Right atrium auricular region (tissue), 2 donors: Measurements from ENCODE around the gene SRRD. TPM values are rescaled to one million over a fixed set of nuclear protein-coding genes. Genes with fewer than 3 reads are reported as not detected.

Source experiments
- DNase-seq: peaks from one replicate; pipeline ENCODE4 v3.0.0-alpha.2; 2019; ENCODE audit warnings: low spot score
- H3K27ac ChIP-seq, 2 donors: fragments of 200-600 bp; sonication (generic); 1 replicate in 1 of 2; 2 replicates in 1 of 2; pipeline ENCODE4 v1.5.1; 2016 to 2019
- H3K27me3 ChIP-seq, 2 donors: fragments of 200-600 bp; sonication (generic); one replicate each; pipeline versions ENCODE4 v1.5.1 to v1.6.0; 2017 to 2019
- H3K36me3 ChIP-seq: fragments of 200-600 bp; sonication (generic); one replicate; pipeline ENCODE4 v1.5.1; 2016
- H3K4me1 ChIP-seq, 2 donors: fragments of 200-600 bp; sonication (generic); one replicate each; pipeline versions ENCODE4 v1.5.1 to v1.6.0; 2017 to 2019
- H3K4me3 ChIP-seq, 2 donors: fragments of 200-600 bp; sonication (generic); 1 replicate in 1 of 2; 2 replicates in 1 of 2; pipeline ENCODE4 v1.5.1; 2017 to 2019; ENCODE audit warnings: mild to moderate bottlenecking in 1 of 2, moderate library complexity in 1 of 2
- H3K9me3 ChIP-seq, 2 donors: fragments of 200-600 bp; sonication (generic); one replicate each; pipeline ENCODE4 v1.5.1; 2019
- CTCF ChIP-seq, 2 donors: fragments of 200-600 bp; sonication (generic); IDR thresholded peaks; one replicate each; pipeline ENCODE4 v1.5.1; 2019; ENCODE audit warnings: antibody characterized with exemption in 2 of 2
- total RNA-seq, 2 donors: library from RNA; depleted of rRNA; stranded (reverse); fragments of >200 nt; gene quantifications; one replicate each; pipeline ENCODE4 v1.1.0, GENCODE V29; 2016

The SRRD gene
- total RNA-seq, 2 donors from 2014 or later, result 20.4 to 25.0 TPM

GRCh38 chr22:26535603-26535908 lies 51.9 kb downstream of the SRRD start:
- H3K4me1 ChIP-seq, result no peaks in the 10 kb centered on the region
- H3K27ac ChIP-seq, result no peak overlapping the region
- no peaks in the 10 kb centered on the region for H3K9me3 ChIP-seq
- H3K4me3 ChIP-seq, result no peak overlapping the region
- H3K27me3 ChIP-seq, result no peaks in the 10 kb centered on the region
- peaks cover 52% of the 10 kb centered on the region for H3K36me3 ChIP-seq
- DNase-seq, result no peak
- no peak for TF ChIP-seq CTCF (IDR thresholded peaks at IDR 0.05)

GRCh38 chr22:26536056-26536761 lies 52.5 kb downstream of the SRRD start:
- H3K4me3 ChIP-seq, result no peak overlapping the region
- H3K4me1 ChIP-seq, result no peaks in the 10 kb centered on the region
- H3K27me3 ChIP-seq, result no peaks in the 10 kb centered on the region
- H3K27ac ChIP-seq, result no peak overlapping the region
- DNase-seq, result no peak
- no peaks in the 10 kb centered on the region for H3K9me3 ChIP-seq
- H3K36me3 ChIP-seq, result peaks cover 52% of the 10 kb centered on the region
- no peak for TF ChIP-seq CTCF (IDR thresholded peaks at IDR 0.05)

GRCh38 chr22:26536762-26537134 lies 53.1 kb downstream of the SRRD start:
- Histone ChIP-seq H3K4me3 (no peak overlapping the region), H3K36me3 (peaks cover 50% of the 10 kb centered on the region), H3K9me3 (no peaks in the 10 kb centered on the region), H3K4me1 (no peaks in the 10 kb centered on the region), H3K27me3 (no peaks in the 10 kb centered on the region), H3K27ac (no peak overlapping the region)
- no peak for TF ChIP-seq CTCF (IDR thresholded peaks at IDR 0.05)
- no peak for DNase-seq

GRCh38 chr22:26540119-26540518 lies 56.4 kb downstream of the SRRD start:
- H3K27me3 ChIP-seq, result no peaks in the 10 kb centered on the region
- H3K4me3 ChIP-seq, result no peak overlapping the region
- peaks cover 39% of the 10 kb centered on the region for H3K36me3 ChIP-seq
- no peak for TF ChIP-seq CTCF (IDR thresholded peaks at IDR 0.05)
- H3K27ac ChIP-seq, result no peak overlapping the region
- H3K9me3 ChIP-seq, result no peaks in the 10 kb centered on the region
- no peak for DNase-seq
- H3K4me1 ChIP-seq, result peaks cover 0 to 19% of the 10 kb centered on the region in 2 donors

GRCh38 chr22:26541167-26541819 lies 57.6 kb downstream of the SRRD start:
- Histone ChIP-seq H3K27ac (no peak overlapping the region), H3K36me3 (peaks cover 30% of the 10 kb centered on the region), H3K4me3 (no peak overlapping the region), H3K27me3 (no peaks in the 10 kb centered on the region), H3K9me3 (no peaks in the 10 kb centered on the region), H3K4me1 (peaks cover 0 to 29% of the 10 kb centered on the region in 2 donors)
- DNase-seq, result no peak
- no peak for TF ChIP-seq CTCF (IDR thresholded peaks at IDR 0.05)

- no peak overlapping the region for H3K27ac ChIP-seq
- no peaks in the 10 kb centered on the region for H3K9me3 ChIP-seq
- peaks cover 0 to 42% of the 10 kb centered on the region in 2 donors for H3K4me1 ChIP-seq
- no peaks in the 10 kb centered on the region for H3K27me3 ChIP-seq
- H3K4me3 ChIP-seq, result no peak overlapping the region
- no peak for DNase-seq
- peaks cover 17% of the 10 kb centered on the region for H3K36me3 ChIP-seq
- TF ChIP-seq CTCF (IDR thresholded peaks at IDR 0.05), result no peak
These were observed 59.2 kb downstream of the SRRD start for GRCh38 chr22:26542831-26543230.
